HG03025 (cell line): ENCODE measurements around the gene PHACTR3.

Source experiments
- ATAC-seq: cut with Tn5 transposase; IDR thresholded peaks from one replicate; pipeline ENCODE4 v1.9.1; 2021; ENCODE audit warnings: mild to moderate bottlenecking, moderate library complexity; ENCODE audit not compliant: unreplicated experiment, low FRiP score

PHACTR3 gene

GRCh38 chr20:59723607-59724456 lies 119.5 kb downstream of the PHACTR3 start:
- no peak for ATAC-seq

DNA sequence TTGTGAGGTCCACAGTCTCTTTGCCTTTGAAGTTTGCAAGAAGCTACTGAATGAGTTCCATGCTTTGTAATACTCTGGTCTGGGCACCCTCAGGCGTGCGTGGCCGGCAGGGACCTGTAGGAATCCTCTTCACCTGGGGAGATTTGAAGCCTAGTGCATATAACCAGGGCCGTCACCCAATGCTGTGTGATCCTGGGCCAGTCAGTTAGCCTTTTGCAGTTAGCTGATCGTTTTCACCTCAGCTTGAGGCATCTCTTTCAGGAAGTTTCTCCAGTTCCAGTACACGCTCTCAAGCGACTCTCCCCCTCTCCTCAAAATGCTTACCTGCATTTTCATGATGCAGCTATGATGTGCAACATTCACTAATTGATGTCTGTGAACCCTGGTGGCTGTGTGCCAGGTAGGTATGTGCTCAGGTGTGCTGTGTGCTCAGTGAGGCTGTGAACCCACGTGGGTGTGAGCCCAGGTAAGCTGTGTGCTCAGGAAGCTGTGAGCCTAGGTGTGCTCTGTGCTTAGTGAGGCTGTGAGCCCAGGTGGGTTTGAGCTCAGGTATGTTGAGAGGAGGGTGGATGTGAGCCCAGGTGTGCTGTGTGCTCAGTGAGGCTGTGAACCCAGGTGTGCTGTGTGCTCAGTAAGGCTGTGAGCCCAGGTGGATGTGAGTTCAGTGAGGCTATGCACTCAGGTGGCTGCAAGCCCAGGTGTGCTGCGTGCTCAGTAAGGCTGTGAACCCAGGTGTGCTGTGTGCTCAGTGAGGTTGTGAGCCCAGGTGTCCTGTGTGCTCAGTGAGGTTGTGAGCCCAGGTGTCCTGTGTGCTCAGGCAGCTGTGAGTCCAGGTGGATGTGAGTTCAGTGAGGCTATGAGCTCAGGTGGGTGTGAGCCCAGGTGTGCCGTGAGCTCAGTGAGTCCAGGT lies 120.4 kb downstream of the PHACTR3 start:
- ATAC-seq: no peak

GRCh38 chr20:59725476-59726280 lies 121.3 kb downstream of the PHACTR3 start:
- ATAC-seq: no peak

GRCh38 chr20:59726281-59726595 lies 121.9 kb downstream of the PHACTR3 start:
- no peak for ATAC-seq

GRCh38 chr20:59728722-59729430 lies 124.5 kb downstream of the PHACTR3 start:
- ATAC-seq: no peak

DNA sequence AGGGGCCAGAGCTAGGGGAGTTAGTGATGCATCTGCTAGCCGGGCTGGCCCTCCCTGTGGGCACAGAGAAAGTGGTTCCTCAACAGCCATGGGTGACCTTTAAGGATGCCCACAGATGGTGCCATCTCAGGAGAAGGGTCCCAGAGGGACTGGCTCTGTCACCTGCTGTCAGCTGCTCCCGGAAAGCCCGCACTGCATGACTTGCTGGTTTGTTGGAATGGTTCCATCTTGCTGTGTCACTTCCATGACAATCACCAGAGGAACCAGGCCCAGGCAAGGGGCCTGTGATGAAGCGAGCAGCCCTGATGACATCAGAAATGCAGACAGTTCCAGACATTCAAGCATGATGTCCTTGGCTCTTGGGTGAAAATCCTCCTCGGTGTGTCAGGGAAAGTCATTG lies 125.2 kb downstream of the PHACTR3 start:
- no peak for ATAC-seq

DNA sequence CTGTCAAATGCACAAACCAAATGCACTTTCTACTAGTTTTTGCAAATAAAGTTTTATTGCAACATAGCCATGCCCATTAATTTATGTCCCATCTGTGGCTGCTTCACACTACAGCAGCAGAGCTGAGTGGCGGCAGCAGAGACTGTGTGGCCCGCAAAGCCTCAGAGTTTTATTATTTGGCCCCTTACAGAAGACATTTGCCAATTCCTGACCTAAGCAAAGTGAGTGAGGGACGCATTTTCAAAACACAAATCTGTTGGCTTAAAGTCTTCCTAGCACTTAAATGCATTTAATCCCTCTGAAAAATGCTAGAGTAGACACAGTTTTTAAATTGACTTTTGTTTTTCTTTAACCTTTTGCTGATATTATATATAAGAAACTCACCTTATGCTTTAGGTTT lies 126.4 kb downstream of the PHACTR3 start:
- ATAC-seq: no peak

DNA sequence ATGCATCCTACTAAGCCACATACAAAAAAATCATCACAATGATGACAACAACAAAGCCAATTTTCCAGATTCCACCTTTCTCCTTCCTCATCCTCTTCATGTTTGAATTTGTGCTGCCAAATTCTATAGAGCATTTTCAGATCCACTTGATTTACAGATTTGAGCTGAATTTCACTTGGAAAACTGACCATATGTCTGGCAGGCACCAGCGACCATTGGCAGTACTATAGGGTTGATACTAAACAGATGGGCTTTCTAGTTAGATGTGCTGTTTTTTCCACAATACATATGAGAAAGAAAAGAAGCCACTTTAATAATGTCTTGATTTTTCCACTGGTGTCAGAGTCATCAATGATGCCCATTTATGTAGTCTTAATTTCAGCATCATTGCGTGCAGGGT lies 127.0 kb downstream of the PHACTR3 start:
- ATAC-seq: no peak

DNA sequence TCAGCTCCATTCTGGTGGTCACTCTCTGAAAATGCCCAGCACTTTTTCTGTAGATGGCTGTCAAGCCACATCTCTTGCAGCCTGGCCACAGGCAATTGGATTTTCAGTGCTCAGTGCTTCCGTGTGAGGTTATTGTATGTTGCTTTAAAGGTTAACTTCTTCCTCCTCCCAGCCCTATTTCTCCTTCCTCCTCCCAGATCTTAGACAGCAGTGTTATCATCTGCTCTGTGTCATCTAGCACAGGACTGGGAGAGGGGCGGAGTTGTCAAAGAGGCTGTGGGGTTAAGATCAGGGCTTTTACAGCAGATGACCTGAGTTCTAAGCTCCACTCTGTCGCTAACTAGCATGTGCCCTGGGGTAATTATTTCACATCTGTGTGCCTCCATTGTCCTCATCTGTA lies 129.0 kb downstream of the PHACTR3 start:
- ATAC-seq: no peak

- ATAC-seq: no peak
Measured at GRCh38 chr20:59735486-59735885, 131.1 kb downstream of the PHACTR3 start.

DNA sequence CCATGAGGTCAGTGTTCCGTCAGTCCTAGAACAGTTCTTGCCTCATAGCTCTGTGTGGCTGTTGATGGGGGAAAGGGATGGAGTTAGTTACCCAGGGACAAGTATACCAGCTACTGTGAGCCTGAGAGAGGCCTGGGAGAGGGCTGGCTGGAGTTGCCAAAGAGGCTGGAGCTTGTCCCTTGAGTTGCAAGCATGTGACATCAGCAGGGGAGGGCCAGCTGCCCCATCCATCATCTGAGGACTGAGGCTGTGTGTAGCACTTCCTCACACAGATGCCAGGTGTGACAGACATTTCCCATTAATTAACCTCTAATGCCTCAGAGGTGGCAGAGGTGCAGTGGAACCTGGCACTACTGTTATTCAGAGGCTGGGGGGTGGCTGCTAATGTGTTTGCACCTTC lies 131.6 kb downstream of the PHACTR3 start:
- ATAC-seq: no peak

DNA sequence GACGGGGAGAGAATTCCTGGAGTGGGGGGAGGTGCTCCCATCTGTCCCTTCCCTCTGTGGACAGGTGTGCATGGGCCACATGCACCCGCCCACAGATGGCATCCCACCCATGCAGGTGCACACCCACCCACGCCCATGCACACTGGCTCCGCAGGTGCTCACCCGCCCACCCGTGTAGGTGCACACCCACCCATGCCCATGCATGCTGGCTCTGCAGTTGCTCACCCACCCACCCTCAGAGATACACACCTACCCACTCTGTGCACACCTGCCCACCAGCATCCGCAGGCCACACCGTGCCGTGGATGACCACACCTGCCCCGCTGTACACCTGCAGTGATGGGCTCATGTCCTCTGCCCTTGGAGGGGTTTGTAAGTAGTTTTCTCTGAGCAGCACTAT lies 132.0 kb downstream of the PHACTR3 start:
- ATAC-seq: no peak

DNA sequence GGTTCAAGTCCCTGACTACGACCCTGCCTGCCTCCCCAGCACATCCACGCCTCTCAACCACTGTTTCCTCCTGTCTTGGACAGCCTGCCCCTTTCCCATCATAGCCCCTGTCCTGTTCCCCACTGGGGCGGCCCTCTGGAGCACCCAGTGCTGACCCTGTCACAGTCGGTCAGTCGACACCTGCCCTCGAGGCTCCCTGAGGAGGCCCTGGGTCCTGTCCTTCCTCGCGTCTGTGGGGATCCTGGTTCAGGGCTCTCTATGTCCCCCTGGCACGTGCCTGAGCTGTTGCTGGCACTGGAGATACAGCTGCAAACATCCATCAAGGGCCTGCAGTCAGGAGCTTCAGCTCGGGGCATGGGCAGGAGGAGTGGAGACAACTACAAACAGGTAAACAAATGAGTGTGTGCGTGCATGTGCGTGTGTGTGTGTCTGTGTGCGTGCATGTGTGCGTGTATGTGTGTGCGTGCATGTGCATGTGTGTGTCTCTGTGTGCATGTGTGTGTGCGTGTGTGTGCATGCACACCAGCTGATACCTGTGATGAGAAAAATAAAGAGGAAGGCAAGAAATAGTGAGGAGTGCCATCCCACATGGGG lies 132.8 kb downstream of the PHACTR3 start:
- no peak for ATAC-seq

DNA sequence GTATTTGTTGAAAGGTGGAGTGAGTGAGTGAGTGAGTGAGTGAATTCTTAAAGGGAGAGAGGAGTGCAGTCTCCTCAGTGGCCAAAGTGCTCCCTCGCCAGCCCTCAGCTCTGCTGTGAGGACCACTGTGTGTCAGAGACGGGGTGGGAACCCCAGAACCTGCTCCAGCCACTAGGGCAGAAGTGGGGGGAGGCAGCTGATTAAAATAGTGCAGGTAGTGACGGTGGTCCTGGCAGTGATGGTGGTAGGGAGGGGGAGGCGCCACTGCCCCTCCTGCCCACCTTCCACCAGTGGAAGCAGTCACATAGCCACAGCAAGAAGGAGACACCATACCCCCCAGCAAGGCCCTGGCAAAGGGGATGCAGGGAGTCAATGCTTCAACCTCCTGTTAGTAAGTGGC lies 133.5 kb downstream of the PHACTR3 start:
- no peak for ATAC-seq

DNA sequence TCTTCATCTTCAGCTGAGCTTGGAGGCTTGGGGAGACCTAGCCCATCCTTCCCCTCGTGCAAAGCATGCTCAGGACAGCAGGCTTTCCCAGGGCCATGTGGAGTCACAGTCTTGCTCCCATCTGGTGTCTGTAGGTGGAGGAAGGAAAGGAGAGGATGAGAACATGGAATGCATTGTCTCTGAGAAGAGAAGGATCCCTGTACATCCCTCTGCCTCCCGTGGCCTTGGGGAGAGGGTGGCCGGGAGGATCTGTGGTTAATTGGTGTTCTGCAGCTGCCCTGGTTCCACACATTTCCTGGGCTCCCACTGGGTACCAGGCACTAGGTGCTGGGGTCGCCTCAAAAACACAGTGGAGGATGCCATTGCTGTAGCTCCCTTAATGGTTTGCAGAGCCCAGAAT lies 134.5 kb downstream of the PHACTR3 start:
- ATAC-seq: no peak

DNA sequence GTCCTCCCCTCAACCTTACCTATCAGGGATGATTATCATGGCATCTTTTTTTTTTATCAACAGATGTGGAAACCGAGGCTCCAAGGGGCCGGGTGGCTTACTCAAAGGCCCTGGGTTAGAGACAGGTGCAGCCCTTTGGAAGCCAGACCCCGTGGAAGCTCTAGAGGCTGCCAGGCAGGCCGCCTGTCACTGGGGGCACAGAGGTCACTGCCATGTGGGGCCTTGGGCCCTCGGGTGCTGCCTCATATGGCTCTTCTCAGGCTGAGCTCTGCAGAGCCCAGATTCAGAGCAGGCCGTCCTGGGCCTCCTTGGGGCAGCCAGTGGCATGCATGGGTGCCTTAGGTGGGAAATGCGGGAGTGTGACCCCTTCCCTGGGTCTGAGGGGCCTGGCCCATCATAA lies 136.3 kb downstream of the PHACTR3 start:
- ATAC-seq: no peak

GRCh38 chr20:59741073-59741472 lies 136.7 kb downstream of the PHACTR3 start:
- ATAC-seq: no peak

DNA sequence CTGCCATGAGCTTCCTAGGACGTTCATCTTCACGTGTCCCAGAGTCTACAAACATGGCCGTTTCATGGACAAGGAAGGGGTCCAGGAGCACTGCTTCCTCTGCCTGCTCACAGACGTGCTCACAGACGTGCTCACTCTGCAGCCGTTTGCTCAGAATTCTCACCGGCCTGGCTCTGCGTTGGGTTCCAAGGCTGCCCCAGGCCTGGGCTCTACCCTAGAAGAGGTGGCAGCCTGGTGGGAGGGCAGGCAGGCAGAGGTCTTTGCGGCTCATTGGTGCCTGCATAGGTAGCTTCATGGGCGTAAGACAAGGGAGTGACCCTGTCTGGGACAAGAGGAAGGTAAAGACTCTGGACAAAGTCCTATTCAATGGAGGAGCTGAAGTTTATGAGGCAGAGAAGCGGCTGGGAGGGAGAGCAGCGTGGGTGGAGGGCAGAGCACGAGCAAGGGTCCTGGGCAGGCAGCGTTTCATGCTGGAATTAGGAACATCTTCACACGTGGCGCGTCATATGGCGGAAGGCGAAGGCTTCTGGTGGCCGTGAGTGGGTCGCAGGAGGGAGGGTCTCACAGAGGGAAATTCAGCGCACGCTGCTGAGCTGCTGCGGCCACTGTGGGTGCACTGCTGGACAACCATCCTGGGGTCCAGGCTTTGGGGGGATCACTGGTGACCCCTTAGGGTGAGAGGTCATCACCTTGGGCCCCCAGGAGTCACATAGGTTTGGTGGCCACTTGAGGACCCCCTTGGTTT lies 138.2 kb downstream of the PHACTR3 start:
- no peak for ATAC-seq

DNA sequence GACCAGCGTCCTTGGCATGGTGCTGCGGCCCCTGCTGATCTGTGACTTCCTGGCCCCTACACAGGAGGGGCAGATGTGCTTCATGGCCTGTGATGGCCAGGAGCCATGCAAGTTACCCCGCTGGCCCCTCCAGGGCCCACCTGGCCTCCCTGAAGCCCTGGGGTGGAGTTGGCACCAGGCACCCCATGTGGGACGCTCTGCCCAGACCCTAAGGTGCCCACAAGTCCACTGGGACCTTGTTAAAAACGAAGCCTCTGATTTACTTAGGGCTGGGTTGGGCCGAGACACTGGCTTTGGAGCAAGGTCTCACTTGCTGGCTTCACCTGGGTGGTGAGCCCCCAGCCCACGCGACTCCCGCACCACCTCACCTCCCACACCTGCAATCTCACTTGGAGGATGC lies 139.0 kb downstream of the PHACTR3 start:
- ATAC-seq: no peak
